K562 (cell line): ENCODE results near the gene AGPAT2. TPM values are rescaled to one million over a fixed set of nuclear protein-coding genes. Genes with fewer than 3 reads are reported as not detected.

Source experiments
- ATAC-seq: fragments of 200-7000 bp; cut with Tn5 transposase; 3 replicates; pipeline ENCODE4 v1.9.1; 2020; ENCODE audit warnings: moderate library complexity
- BruUV-seq: library from RNA; stranded (reverse); fragments of 400-500 nt; replicated peaks from 2 replicates; lab custom pipeline; 2021; lab: Mats Ljungman, UMichigan
- CTCF ChIA-PET: fragments of 300-600 bp; formaldehyde crosslinking; extraction: SDS; loops from one replicate; lab custom pipeline; 2021; ENCODE audit warnings: low intra/inter-chr PET ratio; lab: Yijun Ruan, JAX
- POLR2A ChIA-PET: fragments of 300-600, 350-650 bp; sonication (Branson Sonifier 250); formaldehyde crosslinking; extraction: SDS; loops from one replicate; lab custom pipeline; 2021; ENCODE audit warnings: antibody characterized with exemption, inconsistent platforms; lab: Yijun Ruan, JAX
- DNase-seq, 4 experiments: peaks; one replicate each; pipeline versions ENCODE4 v3.0.0 to v3.0.0-alpha.2; 2011 to 2018; ENCODE audit warnings: low spot score in 3 of 4, mixed read lengths in 3 of 4; ENCODE audit errors: extremely low read depth in 1 of 4
- FAIRE-seq: peaks from 2 replicates; lab custom pipeline; 2011; peaks lifted over from hg19 to GRCh38; lab: Jason Lieb, UNC
- H2AFZ ChIP-seq: 2 replicates; pipeline ENCODE4 v1.6.0; 2011; ENCODE audit warnings: low read depth, low read length, control low read depth, inconsistent platforms
- H3K27ac ChIP-seq: fragments of 200-600 bp; 3 replicates; pipeline ENCODE4 v1.8.0; 2011; ENCODE audit warnings: low read depth, mild to moderate bottlenecking, control low read depth, inconsistent platforms, low read length, moderate library complexity, mixed read lengths; ENCODE audit errors: extremely low read depth
- H3K27me3 ChIP-seq, 2 experiments: fragments of 300-600 bp in 1 of 2; 2 replicates in 1 of 2; 3 replicates in 1 of 2; pipeline versions ENCODE4 v1.6.0 to v1.8.0; 2011; ENCODE audit warnings: inconsistent platforms in 2 of 2, low read length in 2 of 2, mild to moderate bottlenecking in 1 of 2, mixed read lengths in 1 of 2, moderate library complexity in 1 of 2; ENCODE audit not compliant: control insufficient read depth in 2 of 2, insufficient read depth in 2 of 2
- H3K36me3 ChIP-seq: fragments of 300-600 bp; 3 replicates; pipeline ENCODE4 v1.8.0; 2011; ENCODE audit warnings: mild to moderate bottlenecking, low read length, inconsistent platforms; ENCODE audit not compliant: control insufficient read depth, insufficient read depth
- H3K4me1 ChIP-seq, 2 experiments: fragments of 200-600 bp in 1 of 2; replicated peaks in 1 of 2; 2 replicates in 1 of 2; 3 replicates in 1 of 2; pipeline versions ENCODE4 v1.5.1 to v1.8.0; 2011; ENCODE audit warnings: inconsistent platforms in 2 of 2, low read length in 2 of 2, mild to moderate bottlenecking in 1 of 2, mixed read lengths in 1 of 2, moderate library complexity in 1 of 2; ENCODE audit not compliant: control insufficient read depth in 2 of 2, insufficient read depth in 2 of 2
- H3K4me2 ChIP-seq: 2 replicates; pipeline ENCODE4 v1.6.1; 2011; ENCODE audit warnings: low read length, control low read depth, inconsistent platforms, mixed read lengths; ENCODE audit not compliant: insufficient read depth
- H3K4me3 ChIP-seq: fragments of 200-600 bp; sonication (generic), shearing (Covaris generic); 2 replicates; pipeline ENCODE4 v1.5.1; 2016; ENCODE audit warnings: control low read depth, inconsistent platforms
- H3K79me2 ChIP-seq: fragments of 200-600 bp; 3 replicates; pipeline ENCODE4 v1.8.0; 2011; ENCODE audit warnings: low read length, inconsistent platforms; ENCODE audit not compliant: control insufficient read depth, insufficient read depth
- H3K9ac ChIP-seq, 2 experiments: 2 replicates each; pipeline versions ENCODE4 v1.6.0 to v1.6.1; 2011; ENCODE audit warnings: low read depth in 2 of 2, low read length in 2 of 2, control low read depth in 1 of 2, inconsistent platforms in 1 of 2, mild to moderate bottlenecking in 1 of 2, mixed read lengths in 1 of 2; ENCODE audit not compliant: insufficient read depth in 1 of 2
- H3K9me1 ChIP-seq: one replicate; pipeline ENCODE4 v1.6.0; 2011; ENCODE audit warnings: inconsistent platforms, mild to moderate bottlenecking, low read length, moderate library complexity; ENCODE audit not compliant: control insufficient read depth, insufficient read depth
- H3K9me3 ChIP-seq: replicated peaks from 2 replicates; pipeline ENCODE4 v1.5.1; 2011; ENCODE audit warnings: low read depth, low read length, inconsistent platforms; ENCODE audit not compliant: control insufficient read depth, insufficient read depth
- H4K20me1 ChIP-seq: replicated peaks from 2 replicates; pipeline ENCODE4 v1.6.1; 2011; ENCODE audit warnings: low read length, inconsistent platforms, mixed read lengths; ENCODE audit not compliant: control insufficient read depth, insufficient read depth
- DNMT1 ChIP-seq: fragments of 450-650 bp; IDR thresholded peaks from 2 replicates; pipeline ENCODE4 v1.6.1; 2016; ENCODE audit warnings: antibody characterized with exemption, mild to moderate bottlenecking
- MECOM ChIP-seq: fragments of 250-450 bp; sonication (Bioruptor Pico); IDR thresholded peaks from 2 replicates; pipeline ENCODE4 v1.8.0; 2022; ENCODE audit warnings: inconsistent platforms
- NR1H2 ChIP-seq: sonication (generic); formaldehyde crosslinking; IDR thresholded peaks from 2 replicates; pipeline ENCODE4 v1.4.0; 2020; ENCODE audit warnings: mild to moderate bottlenecking, missing genetic modification reagents
- SMARCC2 ChIP-seq: fragments of 450-650 bp; IDR thresholded peaks from 2 replicates; pipeline ENCODE4 v1.6.1; 2017; ENCODE audit warnings: antibody characterized with exemption, moderate library complexity, mild to moderate bottlenecking, low read depth
- ZBTB7A ChIP-seq: IDR thresholded peaks from 2 replicates; pipeline ENCODE4 v1.6.1; 2011; ENCODE audit warnings: low read depth, mild to moderate bottlenecking, low read length, moderate library complexity, borderline replicate concordance; ENCODE audit not compliant: control insufficient read depth
- WGBS: fragments of 100-300 bp; shearing (Covaris generic); methylation state at CpG from one replicate; pipeline ENCODE4 v1.1.6; 2016; ENCODE audit warnings: low coverage, mixed read lengths; ENCODE audit not compliant: insufficient coverage; ENCODE audit errors: missing lambda C conversion rate; 5-methylcytosine and 5-hydroxymethylcytosine counted together
- in situ Hi-C: fragments of 300-500 bp; cut with MboI; formaldehyde crosslinking; loops from 4 replicates; pipeline ENCODE4 v1.15.0; 2018; ENCODE audit warnings: inconsistent platforms, mixed read lengths
- intact Hi-C: fragments of 100-400 bp; cut with micrococcal nuclease; formaldehyde crosslinking; loops from 2 replicates; pipeline ENCODE4 v1.14.2; 2022
- polyA plus RNA-seq, 8 experiments: library from polyadenylated mRNA; depleted of rRNA in 4 of 8; stranded (reverse) in 5 of 8; unstranded in 3 of 8; fragments of >200 nt; fragmentation: Nextera tagmentation in 2 of 8; fragmentation: Illumina TruSeq in 1 of 8; extraction: Ambion mirVana in 2 of 8; extraction: Trizol in 1 of 8; gene quantifications; 2 replicates each; pipeline versions ENCODE4 v1.2.1 to v1.2.3, GENCODE V29; 2011 to 2014; ENCODE audit warnings: inconsistent platforms in 1 of 8, missing spikeins in 1 of 8
- total RNA-seq, 7 experiments: library from RNA; depleted of rRNA in 6 of 7; stranded (reverse); fragments of >200 nt in 6 of 7; fragmentation: Illumina TruSeq in 2 of 7; extraction: Trizol in 2 of 7; gene quantifications; 2 replicates each; pipeline versions ENCODE4 v1.2.1 to v1.2.3, GENCODE V29; 2011 to 2021; ENCODE audit warnings: low replicate concordance in 1 of 7
- TF ChIP-seq, protein P1 (sequence below): sonication (generic); formaldehyde crosslinking; IDR thresholded peaks from 2 replicates; pipeline ENCODE4 v1.8.1; 2023; ENCODE audit warnings: mild to moderate bottlenecking, missing genetic modification reagents
- TF ChIP-seq, protein P2 (sequence below): sonication (generic); formaldehyde crosslinking; IDR thresholded peaks from 2 replicates; pipeline ENCODE4 v1.8.0; 2022; ENCODE audit warnings: missing genetic modification reagents, mild to moderate bottlenecking, moderate library complexity, borderline replicate concordance
- TF ChIP-seq, protein P3 (sequence below): fragments of 450-650 bp; formaldehyde crosslinking; IDR thresholded peaks from 2 replicates; pipeline ENCODE4 v1.4.0; 2020; ENCODE audit warnings: mild to moderate bottlenecking, mixed read lengths
- TF ChIP-seq, protein P4 (sequence below): fragments of 250-450 bp; sonication (Bioruptor Pico); IDR thresholded peaks from 2 replicates; pipeline ENCODE4 v1.8.0; 2021; ENCODE audit warnings: moderate library complexity, mild to moderate bottlenecking, inconsistent platforms

Gene AGPAT2
- total and polyA plus RNA-seq, 9 of the 15 experiments (the other 6 are each of a cell fraction or from before 2014, with no cell fraction given) = 0.13 to 54.5 (median 23.9) TPM

DNA sequence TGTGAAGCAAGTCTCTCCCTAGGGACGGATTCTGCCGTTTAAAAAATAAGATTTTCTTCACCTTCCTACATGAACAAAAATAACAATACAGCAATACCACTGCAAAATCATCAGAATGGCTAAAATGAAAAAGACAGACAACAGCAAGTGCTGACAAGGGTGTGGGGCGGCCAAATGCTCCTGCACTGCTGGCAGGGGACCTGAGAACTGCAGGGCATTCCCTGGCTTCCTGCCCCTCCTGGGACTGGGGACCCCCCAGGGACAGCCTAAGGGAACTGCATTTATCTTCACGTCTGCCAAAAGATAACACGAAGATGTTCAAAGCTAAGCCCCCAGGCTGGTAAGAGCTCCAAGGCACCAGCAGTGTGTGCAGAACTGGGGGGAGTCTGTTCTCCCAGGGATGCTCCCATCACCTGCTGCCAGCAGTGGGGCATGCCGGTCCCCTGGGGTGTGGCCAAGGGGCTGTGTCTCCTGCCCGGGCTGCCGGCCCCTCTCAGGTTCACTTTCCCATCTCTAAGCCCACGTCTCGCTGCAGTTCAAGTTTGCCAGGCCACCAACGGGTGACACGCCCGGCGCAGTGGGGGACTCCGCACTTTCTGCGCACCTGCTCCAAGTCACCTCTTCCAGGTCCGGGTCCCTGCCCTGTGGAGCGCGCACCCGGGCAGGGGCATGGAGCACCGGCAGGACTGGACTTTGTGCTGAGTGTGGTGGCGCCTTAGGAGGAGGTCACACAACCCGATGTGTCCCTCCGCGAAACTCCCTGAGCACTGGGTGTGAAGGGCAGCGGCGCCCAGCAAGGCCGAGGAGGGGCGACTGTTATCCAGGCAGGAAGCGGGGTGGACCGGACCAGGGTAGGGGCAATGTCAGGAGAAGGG lies 29.0 kb downstream of the AGPAT2 start (continued):
- TF ChIP-seq, protein P1, sequence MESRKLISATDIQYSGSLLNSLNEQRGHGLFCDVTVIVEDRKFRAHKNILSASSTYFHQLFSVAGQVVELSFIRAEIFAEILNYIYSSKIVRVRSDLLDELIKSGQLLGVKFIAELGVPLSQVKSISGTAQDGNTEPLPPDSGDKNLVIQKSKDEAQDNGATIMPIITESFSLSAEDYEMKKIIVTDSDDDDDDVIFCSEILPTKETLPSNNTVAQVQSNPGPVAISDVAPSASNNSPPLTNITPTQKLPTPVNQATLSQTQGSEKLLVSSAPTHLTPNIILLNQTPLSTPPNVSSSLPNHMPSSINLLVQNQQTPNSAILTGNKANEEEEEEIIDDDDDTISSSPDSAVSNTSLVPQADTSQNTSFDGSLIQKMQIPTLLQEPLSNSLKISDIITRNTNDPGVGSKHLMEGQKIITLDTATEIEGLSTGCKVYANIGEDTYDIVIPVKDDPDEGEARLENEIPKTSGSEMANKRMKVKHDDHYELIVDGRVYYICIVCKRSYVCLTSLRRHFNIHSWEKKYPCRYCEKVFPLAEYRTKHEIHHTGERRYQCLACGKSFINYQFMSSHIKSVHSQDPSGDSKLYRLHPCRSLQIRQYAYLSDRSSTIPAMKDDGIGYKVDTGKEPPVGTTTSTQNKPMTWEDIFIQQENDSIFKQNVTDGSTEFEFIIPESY = peak; percentile 70

DNA sequence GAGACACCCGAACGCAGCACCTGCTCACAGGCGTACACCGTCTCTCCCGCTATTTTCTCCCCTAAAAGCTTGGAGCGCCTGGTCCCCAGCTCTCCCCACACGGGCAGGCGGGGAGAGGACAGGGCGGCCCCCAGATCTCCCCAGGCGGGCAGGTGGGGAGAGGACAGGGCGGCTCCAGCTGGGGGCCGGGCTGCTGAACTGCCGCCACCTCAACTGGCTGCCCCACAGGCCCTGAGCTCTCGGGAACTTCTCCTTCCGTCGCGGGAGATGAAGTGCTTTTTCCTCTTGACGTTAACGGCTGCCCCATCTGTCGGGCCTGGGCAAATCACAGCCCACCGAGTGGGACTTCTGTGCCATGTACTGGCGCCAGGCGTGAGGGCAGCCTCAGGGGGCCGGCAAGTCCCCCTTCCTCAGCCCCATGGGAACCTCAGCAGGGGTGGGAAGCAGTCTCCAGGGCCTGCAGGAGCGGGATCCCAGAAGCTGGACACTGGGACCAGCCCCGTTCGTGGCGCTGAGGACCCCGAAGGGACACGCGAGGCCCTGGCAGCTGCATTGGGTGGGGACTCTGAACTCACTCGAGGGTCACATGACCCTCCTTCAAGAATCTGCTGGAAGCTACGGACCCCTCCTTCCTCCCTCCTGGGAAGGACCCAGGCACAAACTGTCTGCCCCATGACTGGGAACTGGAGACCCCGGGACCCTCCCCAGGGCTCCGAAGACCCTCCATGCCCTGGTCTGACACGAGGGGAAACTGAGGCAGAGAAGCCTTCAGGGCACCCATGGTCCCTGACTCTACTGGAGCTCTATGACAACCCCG lies 30.3 kb downstream of the AGPAT2 start:
- Histone ChIP-seq H3K27ac (no peak overlapping the region), H3K27me3 (no peaks in the 10 kb centered on the region), H3K4me2 (no peak overlapping the region), H2AFZ (peak overlapping the region; percentile 32; the same call in 1 of the 2 replicates), H3K36me3 (no peaks in the 10 kb centered on the region), H3K9me1 (no peaks in the 10 kb centered on the region), H3K4me3 (no peak overlapping the region), H3K79me2 (peaks cover 1% of the 10 kb centered on the region; the same call in 2 of the 3 replicates), H4K20me1 (no peaks in the 10 kb centered on the region), H3K9ac (peak overlapping the region in 1 of 2 experiments; percentile 6; a peak in 2 of 4 replicates), H3K9me3 (no peaks in the 10 kb centered on the region), H3K4me1 (peaks cover 20 to 84% of the 10 kb centered on the region in 2 experiments)
- CTCF ChIA-PET = no interaction called here
- intact Hi-C loops (no loop called here), in situ Hi-C loops (no loop called here)
- ATAC-seq (0 out of 3 replicates have a peak, but pooled peaks have one; percentile 9), FAIRE-seq (no peak), DNase-seq (no peak)
- no TSS peak for BruUV-seq
- 53% methylated on average over 29 of the region's 37 CpGs for WGBS
- POLR2A ChIA-PET = interaction anchor here (1.3 kb wide), 1 partner anchor 16 kb away, joined by 3 read pairs; no protein-coding TSS in a partner anchor
- TF ChIP-seq ZBTB7A (no peak), MECOM (CRISPR knock-in tag) (no peak), DNMT1 (no peak), SMARCC2 (no peak), NR1H2 (CRISPR knock-in tag) (no peak)
- TF ChIP-seq, protein P2, sequence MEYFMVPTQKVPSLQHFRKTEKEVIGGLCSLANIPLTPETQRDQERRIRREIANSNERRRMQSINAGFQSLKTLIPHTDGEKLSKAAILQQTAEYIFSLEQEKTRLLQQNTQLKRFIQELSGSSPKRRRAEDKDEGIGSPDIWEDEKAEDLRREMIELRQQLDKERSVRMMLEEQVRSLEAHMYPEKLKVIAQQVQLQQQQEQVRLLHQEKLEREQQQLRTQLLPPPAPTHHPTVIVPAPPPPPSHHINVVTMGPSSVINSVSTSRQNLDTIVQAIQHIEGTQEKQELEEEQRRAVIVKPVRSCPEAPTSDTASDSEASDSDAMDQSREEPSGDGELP (CRISPR knock-in tag) = 0 out of 2 replicates have a peak, but pooled peaks have one; percentile 13
- TF ChIP-seq, protein P3, sequence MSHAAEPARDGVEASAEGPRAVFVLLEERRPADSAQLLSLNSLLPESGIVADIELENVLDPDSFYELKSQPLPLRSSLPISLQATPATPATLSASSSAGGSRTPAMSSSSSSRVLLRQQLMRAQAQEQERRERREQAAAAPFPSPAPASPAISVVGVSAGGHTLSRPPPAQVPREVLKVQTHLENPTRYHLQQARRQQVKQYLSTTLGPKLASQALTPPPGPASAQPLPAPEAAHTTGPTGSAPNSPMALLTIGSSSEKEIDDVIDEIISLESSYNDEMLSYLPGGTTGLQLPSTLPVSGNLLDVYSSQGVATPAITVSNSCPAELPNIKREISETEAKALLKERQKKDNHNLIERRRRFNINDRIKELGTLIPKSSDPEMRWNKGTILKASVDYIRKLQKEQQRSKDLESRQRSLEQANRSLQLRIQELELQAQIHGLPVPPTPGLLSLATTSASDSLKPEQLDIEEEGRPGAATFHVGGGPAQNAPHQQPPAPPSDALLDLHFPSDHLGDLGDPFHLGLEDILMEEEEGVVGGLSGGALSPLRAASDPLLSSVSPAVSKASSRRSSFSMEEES (CRISPR knock-in tag) = peak; percentile 47
- TF ChIP-seq, protein P4, sequence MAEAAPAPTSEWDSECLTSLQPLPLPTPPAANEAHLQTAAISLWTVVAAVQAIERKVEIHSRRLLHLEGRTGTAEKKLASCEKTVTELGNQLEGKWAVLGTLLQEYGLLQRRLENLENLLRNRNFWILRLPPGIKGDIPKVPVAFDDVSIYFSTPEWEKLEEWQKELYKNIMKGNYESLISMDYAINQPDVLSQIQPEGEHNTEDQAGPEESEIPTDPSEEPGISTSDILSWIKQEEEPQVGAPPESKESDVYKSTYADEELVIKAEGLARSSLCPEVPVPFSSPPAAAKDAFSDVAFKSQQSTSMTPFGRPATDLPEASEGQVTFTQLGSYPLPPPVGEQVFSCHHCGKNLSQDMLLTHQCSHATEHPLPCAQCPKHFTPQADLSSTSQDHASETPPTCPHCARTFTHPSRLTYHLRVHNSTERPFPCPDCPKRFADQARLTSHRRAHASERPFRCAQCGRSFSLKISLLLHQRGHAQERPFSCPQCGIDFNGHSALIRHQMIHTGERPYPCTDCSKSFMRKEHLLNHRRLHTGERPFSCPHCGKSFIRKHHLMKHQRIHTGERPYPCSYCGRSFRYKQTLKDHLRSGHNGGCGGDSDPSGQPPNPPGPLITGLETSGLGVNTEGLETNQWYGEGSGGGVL = no peak
